GM21390 (cell line): ENCODE measurements around the gene PPIL6.
"Not testable (repeated sequence)": the region's sequence is repeated elsewhere in the genome, so short reads cannot be mapped to it uniquely, and the experiment has no call there.

Experiments used
- ATAC-seq: cut with Tn5 transposase; IDR thresholded peaks from one replicate; pipeline ENCODE4 v1.9.1; 2021; ENCODE audit not compliant: unreplicated experiment

Gene PPIL6

GRCh38 chr6:109369728-109370127 is 70.7 kb downstream of the PPIL6 start:
- ATAC-seq, result no peak

GRCh38 chr6:109364382-109365078 is 75.9 kb downstream of the PPIL6 start:
- ATAC-seq, result not testable (repeated sequence)

DNA sequence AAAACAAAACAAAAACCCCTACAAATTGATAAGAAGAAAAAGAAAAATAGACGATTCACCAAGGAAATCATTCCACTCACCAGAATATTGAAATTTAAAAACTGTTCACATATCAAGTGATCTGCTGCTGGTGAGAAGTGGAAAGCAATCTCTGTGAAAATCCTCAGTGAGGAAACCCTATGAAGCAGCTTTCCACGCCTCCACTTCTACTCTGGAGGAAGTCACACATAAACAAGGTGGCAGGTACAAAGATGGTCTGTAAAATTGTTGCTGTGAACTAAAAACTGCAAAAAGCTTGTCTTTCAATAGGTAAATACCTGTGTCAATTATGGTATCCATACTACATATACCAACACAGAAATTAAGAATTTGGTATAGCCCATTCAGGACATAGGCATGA is 76.7 kb downstream of the PPIL6 start:
- ATAC-seq, result no peak

GRCh38 chr6:109362102-109362884 is 78.1 kb downstream of the PPIL6 start:
- ATAC-seq, result no peak

DNA sequence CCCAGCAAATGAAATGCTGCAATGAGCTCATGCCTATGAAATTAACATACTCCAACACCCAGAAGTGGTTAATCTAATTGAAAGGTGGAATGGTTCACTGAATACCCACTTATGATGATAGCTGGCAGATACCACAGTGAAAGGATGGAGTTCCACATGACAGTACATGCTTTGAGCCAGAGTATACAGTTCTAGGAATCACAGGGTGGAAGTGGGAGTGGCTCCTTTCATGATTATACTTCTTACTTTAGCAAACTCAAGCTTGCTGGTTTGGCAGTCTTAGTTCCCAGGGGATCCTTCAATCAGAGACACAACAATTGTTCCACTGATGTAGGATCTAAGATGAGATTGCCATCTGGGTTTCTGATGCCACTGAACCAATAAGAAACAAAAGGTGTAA is 79.6 kb downstream of the PPIL6 start:
- ATAC-seq, result no peak

DNA sequence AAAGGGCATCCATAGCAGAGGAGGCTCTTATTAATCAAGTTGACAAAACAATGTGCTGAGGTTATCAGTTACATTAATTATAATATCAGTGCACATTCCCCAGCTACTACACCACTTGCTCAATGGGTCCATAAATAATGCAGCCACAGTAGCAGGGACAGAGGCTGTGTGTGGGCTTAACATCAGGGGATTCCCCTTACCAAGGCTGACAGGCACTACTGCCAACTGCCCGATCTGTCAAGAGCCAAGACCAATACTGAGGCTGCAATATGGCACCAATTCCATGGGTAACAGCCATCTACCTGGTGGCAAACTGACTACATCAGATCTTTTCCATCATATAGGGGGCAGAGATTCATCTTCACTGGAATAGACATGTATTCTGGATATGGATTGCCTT is 80.1 kb downstream of the PPIL6 start:
- ATAC-seq, result no peak

DNA sequence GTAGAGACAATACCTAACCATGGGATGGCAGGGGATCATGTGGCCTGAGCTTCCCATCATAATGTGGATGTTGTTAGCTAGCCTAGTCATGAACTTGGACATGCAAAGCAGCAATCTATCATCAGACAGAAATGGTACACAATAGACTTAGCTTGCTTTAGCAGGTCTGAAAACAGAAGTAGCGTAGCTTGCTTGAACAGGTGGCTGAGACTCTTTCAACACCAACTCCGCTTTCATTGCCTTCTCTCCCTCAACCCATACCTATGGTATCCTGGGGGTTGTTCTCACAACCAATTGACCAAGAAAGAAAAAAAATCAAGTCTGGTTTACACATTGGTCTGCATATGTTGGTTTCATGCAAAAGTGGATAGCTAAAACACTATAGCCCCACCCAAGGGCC is 81.2 kb downstream of the PPIL6 start:
- ATAC-seq, result no peak

DNA sequence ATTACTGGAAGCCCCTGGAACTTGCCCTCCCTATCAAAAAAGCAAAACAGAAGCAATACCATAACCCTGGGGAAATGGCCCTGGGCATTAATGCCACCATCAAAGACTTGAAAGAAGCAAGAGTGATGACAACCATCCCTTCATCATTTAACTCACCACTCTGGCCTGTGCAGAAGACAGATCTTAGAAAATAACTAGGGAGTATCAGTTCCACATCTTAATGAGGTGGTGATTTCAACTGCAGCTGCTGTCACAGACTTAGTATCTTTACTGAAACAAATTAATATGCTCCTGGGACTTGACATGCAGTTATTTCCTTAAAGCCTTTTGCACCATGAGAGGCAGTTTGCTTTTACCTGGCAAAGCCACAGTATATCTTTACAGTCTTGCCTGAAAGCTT is 82.2 kb downstream of the PPIL6 start:
- ATAC-seq, result no peak

DNA sequence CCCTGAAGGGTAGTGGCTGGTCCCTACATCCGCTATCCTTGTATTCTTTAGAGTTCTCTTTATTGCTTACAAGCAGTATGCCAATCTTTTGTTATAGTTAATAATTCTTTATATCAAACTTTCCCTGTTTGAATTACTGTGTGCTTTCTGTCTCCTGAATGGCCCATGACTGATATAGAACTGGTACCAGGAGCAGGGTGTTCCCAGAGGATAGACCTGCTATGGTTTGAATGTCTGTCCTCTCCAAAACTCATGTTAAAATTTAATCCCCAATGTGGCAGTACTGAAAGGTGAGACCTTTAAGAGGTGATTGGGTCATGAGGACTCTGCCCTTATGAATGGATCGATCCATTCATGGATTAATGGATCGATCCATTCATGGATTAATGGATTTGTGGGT is 84.2 kb downstream of the PPIL6 start:
- ATAC-seq, result no peak

DNA sequence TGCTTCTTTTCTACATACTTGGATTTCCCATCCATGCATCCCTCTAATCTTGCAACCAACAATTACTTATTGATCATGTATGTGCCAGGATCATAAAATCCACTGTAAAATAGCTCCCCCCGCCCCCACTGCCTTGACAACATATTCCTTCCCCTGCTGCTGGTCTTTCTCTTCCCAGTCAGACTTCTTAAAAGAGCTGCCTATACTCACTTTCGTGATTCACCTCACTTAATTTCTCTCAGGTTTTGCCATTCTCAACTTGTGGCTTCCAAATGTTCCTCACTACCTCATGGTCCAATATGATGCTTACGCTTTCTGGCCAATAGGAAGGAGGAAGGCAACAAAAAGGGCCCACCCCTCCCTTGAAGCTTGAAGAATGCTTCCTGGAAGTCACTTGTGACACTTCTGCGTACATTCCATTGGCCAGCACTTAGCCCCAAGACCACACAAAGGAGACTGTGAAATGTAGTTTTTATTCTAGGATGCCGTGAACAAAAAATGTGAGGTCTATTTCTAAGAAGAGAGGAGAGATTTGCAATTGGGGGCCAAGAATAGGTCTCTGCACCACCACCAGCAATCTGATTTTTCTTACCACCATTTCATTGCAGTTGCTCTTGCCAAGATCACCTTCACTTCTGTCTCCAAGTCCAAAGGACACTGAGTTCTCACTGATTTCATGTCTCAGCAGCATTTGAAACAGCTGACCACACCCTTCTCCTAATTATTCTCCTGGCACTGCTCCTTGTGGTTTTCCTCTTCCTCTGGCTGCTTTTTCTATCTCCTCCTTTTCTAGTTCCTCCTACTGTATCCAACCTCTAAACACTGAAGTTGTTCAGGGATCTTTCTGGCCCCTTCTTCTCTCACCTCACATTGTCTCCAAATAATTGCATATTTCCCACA is 88.9 kb downstream of the PPIL6 start:
- no peak for ATAC-seq

GRCh38 chr6:109349419-109349987 is 90.9 kb downstream of the PPIL6 start:
- ATAC-seq, result no peak

DNA sequence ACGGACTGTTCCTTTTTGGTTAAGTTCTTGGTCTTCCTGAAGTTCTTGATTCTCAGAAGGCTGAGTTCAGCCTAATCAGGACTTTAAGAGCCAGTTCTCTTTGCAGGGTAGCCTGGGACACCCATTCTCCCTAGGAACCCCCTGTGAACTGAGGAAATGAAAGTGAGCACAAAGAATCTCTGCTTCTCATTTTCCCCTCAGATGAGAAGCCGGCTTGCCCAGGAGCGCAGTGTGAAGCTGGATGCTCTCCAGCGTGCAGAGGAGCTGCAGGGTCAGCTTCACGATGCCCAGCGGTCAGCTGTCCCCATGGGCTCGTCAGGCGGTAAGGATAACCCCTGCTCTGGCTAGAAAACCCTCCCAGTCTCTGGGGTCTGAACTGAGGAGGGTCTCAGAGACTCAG is 92.2 kb downstream of the PPIL6 start:
- no peak for ATAC-seq

GRCh38 chr6:109347779-109348178 is 92.6 kb downstream of the PPIL6 start:
- no peak for ATAC-seq

GRCh38 chr6:109345986-109346385 is 94.4 kb downstream of the PPIL6 start:
- ATAC-seq, result no peak

- ATAC-seq, result no peak
Measured at GRCh38 chr6:109344226-109344625, 96.2 kb downstream of the PPIL6 start.

DNA sequence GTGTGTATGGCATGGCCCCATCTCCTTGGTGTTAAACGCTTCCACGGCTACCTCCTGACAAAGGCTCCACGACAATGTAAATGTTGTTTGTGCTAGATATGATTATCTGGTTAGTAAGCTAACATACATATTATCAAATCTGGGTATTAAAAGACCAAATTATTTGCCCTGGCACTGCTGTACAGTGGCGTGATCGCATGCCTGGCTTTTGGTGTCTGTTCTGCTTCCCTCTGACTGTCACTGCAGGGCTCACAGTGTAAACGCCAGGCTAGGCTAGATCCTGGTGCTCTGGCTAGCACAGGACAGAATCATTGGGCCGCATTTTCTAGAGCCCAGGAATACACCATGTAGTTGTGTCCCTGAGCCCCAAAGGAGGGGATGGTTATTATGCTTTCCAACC is 96.9 kb downstream of the PPIL6 start:
- ATAC-seq, result no peak

- no peak for ATAC-seq
Measured at GRCh38 chr6:109342911-109343310, 97.5 kb downstream of the PPIL6 start.

- ATAC-seq, result no peak
Measured at GRCh38 chr6:109342506-109342905, 97.9 kb downstream of the PPIL6 start.

DNA sequence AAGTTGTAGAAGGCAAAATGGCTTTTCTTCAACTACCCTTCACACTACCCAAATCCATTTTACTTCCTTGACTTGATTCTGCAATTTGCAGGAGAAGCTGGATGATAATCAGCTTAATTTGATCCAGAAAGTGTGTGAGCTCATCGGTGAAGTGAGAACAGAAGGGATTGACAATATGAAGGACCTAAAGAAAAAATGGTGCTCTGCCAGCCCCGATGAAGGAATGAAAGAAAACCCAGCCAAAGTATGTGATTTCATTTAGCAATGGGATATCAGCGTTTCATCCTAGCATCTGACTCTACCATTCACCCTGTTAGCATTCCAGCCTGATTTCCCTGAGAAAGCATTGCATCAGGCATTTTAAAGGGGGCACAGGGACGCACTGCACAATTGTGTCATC is 99.6 kb downstream of the PPIL6 start:
- no peak for ATAC-seq
